ENCODE results near the gene ZFP36L1. TPM values are rescaled to one million over a fixed set of nuclear protein-coding genes. Genes with fewer than 3 reads are reported as not detected.

Gene ZFP36L1
- total and polyA plus RNA-seq, 2 of the 13 experiments (the other 11 are each of a cell fraction or from before 2014, with no cell fraction given): 7.4 to 10.2 TPM

DNA sequence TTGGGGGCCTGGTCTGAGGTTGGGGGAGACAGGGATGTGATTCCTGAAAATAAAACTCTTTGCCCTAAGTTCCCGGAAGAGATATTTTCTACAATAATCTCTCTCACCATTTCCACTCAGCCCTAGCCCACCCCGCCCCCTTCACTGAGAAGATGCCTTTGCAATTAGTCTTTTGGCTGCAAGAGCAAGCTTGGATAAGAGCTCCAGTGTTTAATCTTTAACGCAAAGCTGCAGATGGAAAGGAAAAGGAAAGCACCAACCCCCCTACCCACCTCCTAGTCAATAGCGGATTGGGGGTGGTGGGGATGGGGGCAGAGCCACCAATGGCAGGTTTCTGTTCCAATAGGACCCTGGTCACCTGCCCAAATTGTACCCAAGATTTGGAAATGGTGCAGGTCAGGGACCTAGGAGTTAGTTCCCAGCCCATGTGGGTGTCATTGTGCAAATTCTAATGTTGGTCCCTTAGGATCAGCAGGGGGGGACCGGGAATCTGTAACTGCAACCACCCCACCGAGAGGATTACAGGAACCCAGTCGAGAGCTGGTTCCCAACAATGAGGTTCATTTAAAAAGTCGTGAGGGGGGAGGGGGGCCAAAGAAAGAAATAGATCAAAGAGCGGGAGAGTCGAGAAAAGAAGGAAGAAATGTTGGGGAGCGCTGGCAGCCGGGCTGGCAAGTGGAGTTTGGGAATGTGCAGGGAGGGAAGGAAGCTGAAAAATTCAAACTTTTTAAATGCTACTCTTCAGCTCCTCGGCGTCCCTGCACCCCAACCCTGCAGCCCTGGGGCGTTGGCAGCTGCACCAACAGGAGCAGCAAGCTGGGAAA, 1.6 kb downstream of the ZFP36L1 start (continued):
- TF ChIP-seq, protein P1, sequence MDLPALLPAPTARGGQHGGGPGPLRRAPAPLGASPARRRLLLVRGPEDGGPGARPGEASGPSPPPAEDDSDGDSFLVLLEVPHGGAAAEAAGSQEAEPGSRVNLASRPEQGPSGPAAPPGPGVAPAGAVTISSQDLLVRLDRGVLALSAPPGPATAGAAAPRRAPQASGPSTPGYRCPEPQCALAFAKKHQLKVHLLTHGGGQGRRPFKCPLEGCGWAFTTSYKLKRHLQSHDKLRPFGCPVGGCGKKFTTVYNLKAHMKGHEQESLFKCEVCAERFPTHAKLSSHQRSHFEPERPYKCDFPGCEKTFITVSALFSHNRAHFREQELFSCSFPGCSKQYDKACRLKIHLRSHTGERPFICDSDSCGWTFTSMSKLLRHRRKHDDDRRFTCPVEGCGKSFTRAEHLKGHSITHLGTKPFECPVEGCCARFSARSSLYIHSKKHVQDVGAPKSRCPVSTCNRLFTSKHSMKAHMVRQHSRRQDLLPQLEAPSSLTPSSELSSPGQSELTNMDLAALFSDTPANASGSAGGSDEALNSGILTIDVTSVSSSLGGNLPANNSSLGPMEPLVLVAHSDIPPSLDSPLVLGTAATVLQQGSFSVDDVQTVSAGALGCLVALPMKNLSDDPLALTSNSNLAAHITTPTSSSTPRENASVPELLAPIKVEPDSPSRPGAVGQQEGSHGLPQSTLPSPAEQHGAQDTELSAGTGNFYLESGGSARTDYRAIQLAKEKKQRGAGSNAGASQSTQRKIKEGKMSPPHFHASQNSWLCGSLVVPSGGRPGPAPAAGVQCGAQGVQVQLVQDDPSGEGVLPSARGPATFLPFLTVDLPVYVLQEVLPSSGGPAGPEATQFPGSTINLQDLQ (CRISPR knock-in tag; IDR thresholded peaks at IDR 0.05): 0 out of 2 replicates have a peak, but pooled peaks have one; percentile 41
- TF ChIP-seq CCDC6 (CRISPR knock-in tag; IDR thresholded peaks at IDR 0.05) (no peak), NFATC3 (CRISPR knock-in tag; IDR thresholded peaks at IDR 0.05) (no peak), ARNTL (CRISPR knock-in tag; IDR thresholded peaks at IDR 0.05) (no peak), KAT7 (CRISPR knock-in tag; IDR thresholded peaks at IDR 0.05; ENCODE audit: borderline replicate concordance) (no peak), U2AF2 (IDR thresholded peaks at IDR 0.05; ENCODE audit: low read depth, low read length) (no peak)
- TF ChIP-seq, protein P2, sequence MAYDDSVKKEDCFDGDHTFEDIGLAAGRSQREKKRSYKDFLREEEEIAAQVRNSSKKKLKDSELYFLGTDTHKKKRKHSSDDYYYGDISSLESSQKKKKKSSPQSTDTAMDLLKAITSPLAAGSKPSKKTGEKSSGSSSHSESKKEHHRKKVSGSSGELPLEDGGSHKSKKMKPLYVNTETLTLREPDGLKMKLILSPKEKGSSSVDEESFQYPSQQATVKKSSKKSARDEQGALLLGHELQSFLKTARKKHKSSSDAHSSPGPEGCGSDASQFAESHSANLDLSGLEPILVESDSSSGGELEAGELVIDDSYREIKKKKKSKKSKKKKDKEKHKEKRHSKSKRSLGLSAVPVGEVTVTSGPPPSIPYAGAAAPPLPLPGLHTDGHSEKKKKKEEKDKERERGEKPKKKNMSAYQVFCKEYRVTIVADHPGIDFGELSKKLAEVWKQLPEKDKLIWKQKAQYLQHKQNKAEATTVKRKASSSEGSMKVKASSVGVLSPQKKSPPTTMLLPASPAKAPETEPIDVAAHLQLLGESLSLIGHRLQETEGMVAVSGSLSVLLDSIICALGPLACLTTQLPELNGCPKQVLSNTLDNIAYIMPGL (CRISPR knock-in tag; IDR thresholded peaks at IDR 0.05; ENCODE audit: borderline replicate concordance in 1 of 2, low read depth in 1 of 2): no peak; a peak in 2 of 4 replicates
- TF ChIP-seq, protein P3, sequence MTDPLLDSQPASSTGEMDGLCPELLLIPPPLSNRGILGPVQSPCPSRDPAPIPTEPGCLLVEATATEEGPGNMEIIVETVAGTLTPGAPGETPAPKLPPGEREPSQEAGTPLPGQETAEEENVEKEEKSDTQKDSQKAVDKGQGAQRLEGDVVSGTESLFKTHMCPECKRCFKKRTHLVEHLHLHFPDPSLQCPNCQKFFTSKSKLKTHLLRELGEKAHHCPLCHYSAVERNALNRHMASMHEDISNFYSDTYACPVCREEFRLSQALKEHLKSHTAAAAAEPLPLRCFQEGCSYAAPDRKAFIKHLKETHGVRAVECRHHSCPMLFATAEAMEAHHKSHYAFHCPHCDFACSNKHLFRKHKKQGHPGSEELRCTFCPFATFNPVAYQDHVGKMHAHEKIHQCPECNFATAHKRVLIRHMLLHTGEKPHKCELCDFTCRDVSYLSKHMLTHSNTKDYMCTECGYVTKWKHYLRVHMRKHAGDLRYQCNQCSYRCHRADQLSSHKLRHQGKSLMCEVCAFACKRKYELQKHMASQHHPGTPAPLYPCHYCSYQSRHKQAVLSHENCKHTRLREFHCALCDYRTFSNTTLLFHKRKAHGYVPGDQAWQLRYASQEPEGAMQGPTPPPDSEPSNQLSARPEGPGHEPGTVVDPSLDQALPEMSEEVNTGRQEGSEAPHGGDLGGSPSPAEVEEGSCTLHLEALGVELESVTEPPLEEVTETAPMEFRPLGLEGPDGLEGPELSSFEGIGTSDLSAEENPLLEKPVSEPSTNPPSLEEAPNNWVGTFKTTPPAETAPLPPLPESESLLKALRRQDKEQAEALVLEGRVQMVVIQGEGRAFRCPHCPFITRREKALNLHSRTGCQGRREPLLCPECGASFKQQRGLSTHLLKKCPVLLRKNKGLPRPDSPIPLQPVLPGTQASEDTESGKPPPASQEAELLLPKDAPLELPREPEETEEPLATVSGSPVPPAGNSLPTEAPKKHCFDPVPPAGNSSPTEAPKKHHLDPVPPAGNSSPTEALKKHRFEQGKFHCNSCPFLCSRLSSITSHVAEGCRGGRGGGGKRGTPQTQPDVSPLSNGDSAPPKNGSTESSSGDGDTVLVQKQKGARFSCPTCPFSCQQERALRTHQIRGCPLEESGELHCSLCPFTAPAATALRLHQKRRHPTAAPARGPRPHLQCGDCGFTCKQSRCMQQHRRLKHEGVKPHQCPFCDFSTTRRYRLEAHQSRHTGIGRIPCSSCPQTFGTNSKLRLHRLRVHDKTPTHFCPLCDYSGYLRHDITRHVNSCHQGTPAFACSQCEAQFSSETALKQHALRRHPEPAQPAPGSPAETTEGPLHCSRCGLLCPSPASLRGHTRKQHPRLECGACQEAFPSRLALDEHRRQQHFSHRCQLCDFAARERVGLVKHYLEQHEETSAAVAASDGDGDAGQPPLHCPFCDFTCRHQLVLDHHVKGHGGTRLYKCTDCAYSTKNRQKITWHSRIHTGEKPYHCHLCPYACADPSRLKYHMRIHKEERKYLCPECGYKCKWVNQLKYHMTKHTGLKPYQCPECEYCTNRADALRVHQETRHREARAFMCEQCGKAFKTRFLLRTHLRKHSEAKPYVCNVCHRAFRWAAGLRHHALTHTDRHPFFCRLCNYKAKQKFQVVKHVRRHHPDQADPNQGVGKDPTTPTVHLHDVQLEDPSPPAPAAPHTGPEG (CRISPR knock-in tag; IDR thresholded peaks at IDR 0.05): no peak
- TF ChIP-seq, protein P4, sequence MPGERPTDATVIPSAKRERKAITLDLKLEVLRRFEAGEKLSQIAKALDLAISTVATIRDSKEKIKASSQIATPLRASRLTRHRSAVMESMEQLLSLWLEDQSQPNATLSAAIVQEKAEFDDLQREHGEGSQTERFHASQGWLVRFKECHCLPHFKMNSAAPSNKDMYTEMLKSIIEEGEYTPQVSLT (CRISPR knock-in tag; IDR thresholded peaks at IDR 0.05; ENCODE audit: borderline replicate concordance, low read depth): no peak
- TF ChIP-seq, protein P5, sequence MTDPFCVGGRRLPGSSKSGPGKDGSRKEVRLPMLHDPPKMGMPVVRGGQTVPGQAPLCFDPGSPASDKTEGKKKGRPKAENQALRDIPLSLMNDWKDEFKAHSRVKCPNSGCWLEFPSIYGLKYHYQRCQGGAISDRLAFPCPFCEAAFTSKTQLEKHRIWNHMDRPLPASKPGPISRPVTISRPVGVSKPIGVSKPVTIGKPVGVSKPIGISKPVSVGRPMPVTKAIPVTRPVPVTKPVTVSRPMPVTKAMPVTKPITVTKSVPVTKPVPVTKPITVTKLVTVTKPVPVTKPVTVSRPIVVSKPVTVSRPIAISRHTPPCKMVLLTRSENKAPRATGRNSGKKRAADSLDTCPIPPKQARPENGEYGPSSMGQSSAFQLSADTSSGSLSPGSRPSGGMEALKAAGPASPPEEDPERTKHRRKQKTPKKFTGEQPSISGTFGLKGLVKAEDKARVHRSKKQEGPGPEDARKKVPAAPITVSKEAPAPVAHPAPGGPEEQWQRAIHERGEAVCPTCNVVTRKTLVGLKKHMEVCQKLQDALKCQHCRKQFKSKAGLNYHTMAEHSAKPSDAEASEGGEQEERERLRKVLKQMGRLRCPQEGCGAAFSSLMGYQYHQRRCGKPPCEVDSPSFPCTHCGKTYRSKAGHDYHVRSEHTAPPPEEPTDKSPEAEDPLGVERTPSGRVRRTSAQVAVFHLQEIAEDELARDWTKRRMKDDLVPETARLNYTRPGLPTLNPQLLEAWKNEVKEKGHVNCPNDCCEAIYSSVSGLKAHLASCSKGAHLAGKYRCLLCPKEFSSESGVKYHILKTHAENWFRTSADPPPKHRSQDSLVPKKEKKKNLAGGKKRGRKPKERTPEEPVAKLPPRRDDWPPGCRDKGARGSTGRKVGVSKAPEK (CRISPR knock-in tag; IDR thresholded peaks at IDR 0.05; ENCODE audit: borderline replicate concordance): no peak
- TF ChIP-seq, protein P6, sequence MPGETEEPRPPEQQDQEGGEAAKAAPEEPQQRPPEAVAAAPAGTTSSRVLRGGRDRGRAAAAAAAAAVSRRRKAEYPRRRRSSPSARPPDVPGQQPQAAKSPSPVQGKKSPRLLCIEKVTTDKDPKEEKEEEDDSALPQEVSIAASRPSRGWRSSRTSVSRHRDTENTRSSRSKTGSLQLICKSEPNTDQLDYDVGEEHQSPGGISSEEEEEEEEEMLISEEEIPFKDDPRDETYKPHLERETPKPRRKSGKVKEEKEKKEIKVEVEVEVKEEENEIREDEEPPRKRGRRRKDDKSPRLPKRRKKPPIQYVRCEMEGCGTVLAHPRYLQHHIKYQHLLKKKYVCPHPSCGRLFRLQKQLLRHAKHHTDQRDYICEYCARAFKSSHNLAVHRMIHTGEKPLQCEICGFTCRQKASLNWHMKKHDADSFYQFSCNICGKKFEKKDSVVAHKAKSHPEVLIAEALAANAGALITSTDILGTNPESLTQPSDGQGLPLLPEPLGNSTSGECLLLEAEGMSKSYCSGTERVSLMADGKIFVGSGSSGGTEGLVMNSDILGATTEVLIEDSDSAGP (CRISPR knock-in tag; IDR thresholded peaks at IDR 0.05; ENCODE audit: borderline replicate concordance): no peak

All from HepG2 (cell line).